Left lung (tissue), 10 donors: ENCODE data around the gene P3H1. TPM values are rescaled to one million over a fixed set of nuclear protein-coding genes. Genes with fewer than 3 reads are reported as not detected.

ENCODE experiments used
- ATAC-seq: fragments of 200-7000 bp; cut with Tn5 transposase; one replicate; pipeline ENCODE4 v1.9.1; 2020; ENCODE audit warnings: moderate library complexity
- DNase-seq, 4 donors: peaks; one replicate each; pipeline ENCODE4 v3.0.0-alpha.2; 2013 to 2020
- H3K27ac ChIP-seq, 2 donors: fragments of 200-600 bp; sonication (generic) in 1 of 2; one replicate each; pipeline versions ENCODE4 v1.5.0 to v1.8.0; 2020 to 2021
- H3K27me3 ChIP-seq, 2 donors: fragments of 200-600 bp; sonication (generic) in 1 of 2; one replicate each; pipeline versions ENCODE4 v1.5.0 to v1.8.0; 2020 to 2021
- H3K36me3 ChIP-seq, 2 donors: fragments of 200-600 bp; sonication (generic) in 1 of 2; one replicate each; pipeline versions ENCODE4 v1.5.0 to v1.8.0; 2020 to 2021
- H3K4me1 ChIP-seq, 2 donors: fragments of 200-600 bp; one replicate each; pipeline ENCODE4 v1.8.0; 2021
- H3K4me3 ChIP-seq, 2 donors: fragments of 200-600 bp; sonication (generic) in 1 of 2; one replicate each; pipeline versions ENCODE4 v1.5.0 to v1.8.0; 2020 to 2021; ENCODE audit warnings: mild to moderate bottlenecking in 1 of 2
- H3K9me3 ChIP-seq, 2 donors: fragments of 200-600 bp; sonication (generic) in 1 of 2; one replicate each; pipeline versions ENCODE4 v1.5.0 to v1.8.0; 2020 to 2021
- CTCF ChIP-seq, 2 donors: fragments of 200-600 bp; sonication (generic) in 1 of 2; IDR thresholded peaks; one replicate each; pipeline versions ENCODE4 v1.5.0 to v1.8.0; 2021; ENCODE audit warnings: antibody characterized with exemption in 2 of 2
- intact Hi-C, 2 donors: fragments of 100-400 bp; cut with DNase I; formaldehyde crosslinking; loops; one replicate each; pipeline versions ENCODE4 v1.11.2 to v1.14.2; 2022
- polyA plus RNA-seq, 6 donors: library from polyadenylated mRNA; unstranded; fragments of 120-200 nt; gene quantifications; one replicate each; pipeline ENCODE4 v1.2.1, GENCODE V29; 2013; ENCODE audit not compliant: insufficient read length in 6 of 6
- total RNA-seq, 2 donors: library from RNA; stranded (reverse); fragmentation: NEBNext Ultra II Directional; extraction: Animal tissue kit (Norgen Biotek cat#: 25700); gene quantifications; one replicate each; pipeline ENCODE4 v1.2.1, GENCODE V29; 2021
- donor health status: DM: no; HTN: yes; CAD: no.
- donor health status: DM: no; HTN: no; CAD: no.

Gene P3H1
- total and polyA plus RNA-seq, 8 donors = 47.4 to 101 (median 86.1) TPM

- peaks cover 8 to 96% of the 10 kb centered on the region in 2 donors for H3K36me3 ChIP-seq
- no peak for TF ChIP-seq CTCF (IDR thresholded peaks at IDR 0.05)
Measured at GRCh38 chr1:42703888-42704464, 62.9 kb downstream of the P3H1 start.

GRCh38 chr1:42700006-42700405 is 66.8 kb downstream of the P3H1 start:
- Histone ChIP-seq H3K4me1 (no peaks in the 10 kb centered on the region), H3K4me3 (no peak overlapping the region), H3K27me3 (no peaks in the 10 kb centered on the region), H3K27ac (no peak overlapping the region), H3K9me3 (no peaks in the 10 kb centered on the region), H3K36me3 (peaks cover 17 to 100% of the 10 kb centered on the region in 2 donors)
- intact Hi-C loops = no loop called here
- no peak for TF ChIP-seq CTCF (IDR thresholded peaks at IDR 0.05)
- DNase-seq = no peak
- ATAC-seq = no peak

More at GRCh38 chr1:42703888-42704464, 62.9 kb downstream of the P3H1 start:
- Histone ChIP-seq H3K9me3 (no peaks in the 10 kb centered on the region), H3K4me1 (no peaks in the 10 kb centered on the region), H3K27ac (no peak overlapping the region), H3K4me3 (no peak overlapping the region), H3K27me3 (no peaks in the 10 kb centered on the region)
- DNase-seq = no peak
- no peak for ATAC-seq
- intact Hi-C loops = no loop called here

- Histone ChIP-seq H3K27me3 (no peaks in the 10 kb centered on the region), H3K9me3 (no peaks in the 10 kb centered on the region), H3K36me3 (peaks cover 17 to 94% of the 10 kb centered on the region in 2 donors), H3K4me3 (no peak overlapping the region), H3K27ac (no peak overlapping the region), H3K4me1 (peaks cover 7 to 10% of the 10 kb centered on the region in 2 donors)
- no peak for TF ChIP-seq CTCF (IDR thresholded peaks at IDR 0.05)
- DNase-seq = no peak
- intact Hi-C loops = no loop called here
- no peak for ATAC-seq
Measured at GRCh38 chr1:42698081-42698813, 68.6 kb downstream of the P3H1 start.

Other genes with a start within 250 kb of the P3H1 start
- 10 to 100 TPM; 26.6 to 30.5 TPM for gene PPIH, start 108.6 kb downstream of the P3H1 start, total RNA-seq
- gene PPIH, start 108.6 kb downstream of the P3H1 start, polyA plus RNA-seq = 10 to 100 TPM; 52.4 to 65.2 (median 59.0) TPM
- gene YBX1, start 84.6 kb downstream of the P3H1 start, total RNA-seq = 100 to 1,000 TPM; 552 to 685 TPM
- gene YBX1, start 84.6 kb downstream of the P3H1 start, polyA plus RNA-seq = 100 to 1,000 TPM; 461 to 581 (median 540) TPM
- not detected for gene CLDN19, start 26.8 kb downstream of the P3H1 start, total RNA-seq
- gene CLDN19, start 26.8 kb downstream of the P3H1 start, polyA plus RNA-seq = 10 to 100 TPM; 16.5 to 24.1 (median 21.0) TPM
- 1 to 10 TPM; 4.3 to 6.9 TPM for gene C1orf50, start 221 bp upstream of the P3H1 start, total RNA-seq
- 10 to 100 TPM in 4 of 6 donors, 1 to 10 TPM in 2; 8.6 to 15.0 (median 14.4) TPM for gene C1orf50, start 221 bp upstream of the P3H1 start, polyA plus RNA-seq
- under 1 TPM in 1 of 2 donors, not detected in 1; 0.17 TPM for gene TMEM269, start 18.0 kb upstream of the P3H1 start, total RNA-seq
- 1 to 10 TPM in 5 of 6 donors, under 1 TPM in 1; 0.89 to 1.6 (median 1.4) TPM for gene TMEM269, start 18.0 kb upstream of the P3H1 start, polyA plus RNA-seq
- gene ERMAP, start 50.1 kb upstream of the P3H1 start, total RNA-seq = 10 to 100 TPM; 13.8 to 14.4 TPM
- gene ERMAP, start 50.1 kb upstream of the P3H1 start, polyA plus RNA-seq = 10 to 100 TPM; 26.9 to 31.6 (median 30.1) TPM
- gene SVBP, start 50.4 kb upstream of the P3H1 start, total RNA-seq = 10 to 100 TPM; 15.7 to 16.4 TPM
- gene SVBP, start 50.4 kb upstream of the P3H1 start, polyA plus RNA-seq = 10 to 100 TPM; 65.3 to 72.2 (median 68.7) TPM
- 10 to 100 TPM in 1 of 2 donors, 1 to 10 TPM in 1; 9.9 to 10.3 TPM for gene ZNF691, start 79.6 kb upstream of the P3H1 start, total RNA-seq
- gene ZNF691, start 79.6 kb upstream of the P3H1 start, polyA plus RNA-seq = 10 to 100 TPM; 17.0 to 22.2 (median 17.9) TPM
- gene SLC2A1, start 191.8 kb upstream of the P3H1 start, total RNA-seq = 10 to 100 TPM; 10.5 to 12.1 TPM
- gene SLC2A1, start 191.8 kb upstream of the P3H1 start, polyA plus RNA-seq = 100 to 1,000 TPM in 1 of 6 donors, 10 to 100 TPM in 5; 40.3 to 109 (median 59.3) TPM